PC-3 (cell line): ENCODE data around the gene SERGEF. TPM values are rescaled to one million over a fixed set of nuclear protein-coding genes. Genes with fewer than 3 reads are reported as not detected.

ENCODE experiments used
- ATAC-seq: fragments of 200-7000 bp; cut with Tn5 transposase; 2 replicates; pipeline ENCODE4 v1.9.1; 2020; ENCODE audit warnings: mild to moderate bottlenecking, moderate library complexity
- BruUV-seq: library from RNA; stranded (reverse); fragments of 400-500 nt; replicated peaks from 2 replicates; lab custom pipeline; 2021; lab: Mats Ljungman, UMichigan
- CTCF ChIA-PET: fragments of 300-600 bp; sonication (Branson Sonifier 250); formaldehyde crosslinking; loops from one replicate; lab custom pipeline; 2022; ENCODE audit warnings: antibody characterized with exemption; lab: Charles Lee
- POLR2A ChIA-PET: fragments of 300-600 bp; sonication (Branson Sonifier 250); formaldehyde crosslinking; loops from one replicate; lab custom pipeline; 2022; ENCODE audit warnings: antibody characterized with exemption; ENCODE audit not compliant: unreplicated experiment; lab: Charles Lee
- DNase-seq: peaks from one replicate; pipeline ENCODE4 v3.0.0-alpha.2; 2015
- H2AFZ ChIP-seq: fragments of 300-600 bp; sonication (generic); 2 replicates; pipeline ENCODE4 v1.6.0; 2016; ENCODE audit warnings: antibody characterized with exemption, low read length
- H3F3A ChIP-seq: fragments of 300-600 bp; sonication (generic); one replicate; pipeline ENCODE4 v1.6.0; 2017; ENCODE audit warnings: antibody characterized with exemption, low read length, control low read depth, mild to moderate bottlenecking; ENCODE audit not compliant: unreplicated experiment
- H3K27ac ChIP-seq: fragments of 300-600 bp; sonication (generic); 2 replicates; pipeline ENCODE4 v1.5.1; 2016; ENCODE audit warnings: mild to moderate bottlenecking, low read length
- H3K27me3 ChIP-seq: fragments of 300-600 bp; sonication (generic); 2 replicates; pipeline ENCODE4 v1.6.1; 2016; ENCODE audit warnings: low read length, mixed read lengths
- H3K36me3 ChIP-seq: fragments of 300-600 bp; sonication (generic); 2 replicates; pipeline ENCODE4 v1.6.1; 2016; ENCODE audit warnings: low read depth, mixed run types, low read length, mixed read lengths
- H3K4me1 ChIP-seq: fragments of 300-600 bp; sonication (generic); 2 replicates; pipeline ENCODE4 v1.5.1; 2016; ENCODE audit warnings: low read length; ENCODE audit not compliant: insufficient read depth
- H3K4me2 ChIP-seq: fragments of 300-600 bp; sonication (generic); 2 replicates; pipeline ENCODE4 v1.6.0; 2016; ENCODE audit warnings: low read length
- H3K4me3 ChIP-seq: fragments of 300-600 bp; sonication (generic); 2 replicates; pipeline ENCODE4 v1.5.1; 2016; ENCODE audit warnings: mild to moderate bottlenecking, low read length, mixed read lengths
- H3K79me2 ChIP-seq: fragments of 300-600 bp; sonication (generic); 2 replicates; pipeline ENCODE4 v1.6.1; 2017; ENCODE audit warnings: low read length, mixed read lengths
- H3K9ac ChIP-seq: fragments of 300-600 bp; sonication (generic); 2 replicates; pipeline ENCODE4 v1.6.0; 2016; ENCODE audit warnings: mild to moderate bottlenecking, low read length
- H3K9me2 ChIP-seq: fragments of 300-600 bp; sonication (generic); replicated peaks from 2 replicates; pipeline ENCODE4 v1.6.1; 2016; ENCODE audit warnings: mixed run types, low read length, mixed read lengths
- H3K9me3 ChIP-seq: fragments of 300-600 bp; sonication (generic); 2 replicates; pipeline ENCODE4 v1.6.1; 2016; ENCODE audit warnings: low read length, mixed read lengths
- H4K20me1 ChIP-seq: fragments of 300-600 bp; sonication (generic); 2 replicates; pipeline ENCODE4 v1.6.1; 2016; ENCODE audit warnings: low read length, mixed read lengths
- EZH2 ChIP-seq: fragments of 300-600 bp; sonication (generic); IDR thresholded peaks from one replicate; pipeline ENCODE4 v1.6.1; 2017; ENCODE audit warnings: antibody characterized with exemption, mild to moderate bottlenecking, low read length; ENCODE audit not compliant: unreplicated experiment
- EZH2phosphoT487 ChIP-seq: fragments of 300-600 bp; sonication (generic); IDR thresholded peaks from 2 replicates; pipeline ENCODE4 v1.6.1; 2018; ENCODE audit warnings: mild to moderate bottlenecking, antibody characterized with exemption, low read length, borderline replicate concordance
- intact Hi-C: fragments of 100-400 bp; cut with micrococcal nuclease; formaldehyde crosslinking; loops from 2 replicates; pipeline ENCODE4 v1.9.0; 2023
- total RNA-seq: library from RNA; depleted of rRNA; stranded (reverse); fragments of >200 nt; gene quantifications from 2 replicates; pipeline ENCODE4 v1.2.3, GENCODE V29; 2014; rRNA removed
- TF ChIP-seq, protein P1 (sequence below): fragments of 300-600 bp; sonication (generic); conservative IDR thresholded peaks from 2 replicates; pipeline ENCODE4 v1.5.1; 2017; ENCODE audit warnings: antibody characterized with exemption, low read depth, mild to moderate bottlenecking, low read length

Gene SERGEF
- total RNA-seq, 1 experiment from 2014 or later, result 13.7 TPM

DNA sequence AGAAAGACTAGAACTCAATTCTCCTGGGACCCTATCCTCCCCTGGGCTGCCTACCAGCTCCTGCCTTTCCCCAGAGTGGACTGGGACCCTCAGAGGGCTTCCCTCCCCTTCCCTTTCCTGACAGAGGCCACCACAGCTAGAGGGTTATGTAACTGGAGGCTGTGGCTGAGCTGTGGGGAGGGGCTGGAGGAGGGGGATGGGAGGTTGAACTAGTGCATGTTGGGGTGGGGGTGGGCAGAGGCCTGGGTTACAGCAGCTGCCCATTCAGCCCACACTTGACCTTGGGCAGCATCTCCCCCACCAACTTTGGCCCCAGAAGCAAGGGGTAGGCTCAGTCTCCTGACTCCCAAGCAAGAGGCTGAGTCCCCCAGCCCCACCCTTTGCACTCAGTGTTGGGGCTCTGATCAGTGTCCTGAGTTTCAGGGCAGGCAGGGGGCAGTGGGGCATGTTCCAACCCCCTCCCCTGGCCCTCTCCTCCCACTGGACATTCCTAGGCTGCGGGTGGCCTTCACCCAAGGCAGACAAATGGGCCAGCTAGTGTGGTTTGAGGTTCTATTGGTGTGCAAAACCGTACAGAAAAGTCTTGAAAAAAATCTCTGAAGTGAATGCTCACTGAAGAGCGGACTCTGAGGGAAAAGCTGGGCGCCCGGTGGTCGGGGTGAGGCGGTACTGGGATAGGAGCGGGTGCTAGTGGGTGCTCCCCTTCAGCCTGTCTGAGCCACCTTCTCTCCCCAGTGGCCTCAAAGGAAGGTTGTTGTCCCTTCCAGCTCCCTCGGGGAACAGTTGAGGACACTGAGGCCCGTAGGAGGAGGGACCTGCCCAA, 274.5 kb downstream of the SERGEF start:
- no peaks in the 10 kb centered on the region for H3K9me2 ChIP-seq
- DNase-seq (no peak), ATAC-seq (no peak)
- no peak overlapping the region for H3K4me2 ChIP-seq
- H3K9me3 ChIP-seq, result no peaks in the 10 kb centered on the region
- no peak overlapping the region for H3K4me3 ChIP-seq
- H3K4me1 ChIP-seq, result peaks cover under 1% of the 10 kb centered on the region
- TF ChIP-seq, protein P1, sequence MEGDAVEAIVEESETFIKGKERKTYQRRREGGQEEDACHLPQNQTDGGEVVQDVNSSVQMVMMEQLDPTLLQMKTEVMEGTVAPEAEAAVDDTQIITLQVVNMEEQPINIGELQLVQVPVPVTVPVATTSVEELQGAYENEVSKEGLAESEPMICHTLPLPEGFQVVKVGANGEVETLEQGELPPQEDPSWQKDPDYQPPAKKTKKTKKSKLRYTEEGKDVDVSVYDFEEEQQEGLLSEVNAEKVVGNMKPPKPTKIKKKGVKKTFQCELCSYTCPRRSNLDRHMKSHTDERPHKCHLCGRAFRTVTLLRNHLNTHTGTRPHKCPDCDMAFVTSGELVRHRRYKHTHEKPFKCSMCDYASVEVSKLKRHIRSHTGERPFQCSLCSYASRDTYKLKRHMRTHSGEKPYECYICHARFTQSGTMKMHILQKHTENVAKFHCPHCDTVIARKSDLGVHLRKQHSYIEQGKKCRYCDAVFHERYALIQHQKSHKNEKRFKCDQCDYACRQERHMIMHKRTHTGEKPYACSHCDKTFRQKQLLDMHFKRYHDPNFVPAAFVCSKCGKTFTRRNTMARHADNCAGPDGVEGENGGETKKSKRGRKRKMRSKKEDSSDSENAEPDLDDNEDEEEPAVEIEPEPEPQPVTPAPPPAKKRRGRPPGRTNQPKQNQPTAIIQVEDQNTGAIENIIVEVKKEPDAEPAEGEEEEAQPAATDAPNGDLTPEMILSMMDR, result no peak
- TF ChIP-seq EZH2, result no peak
- no peak for TF ChIP-seq EZH2phosphoT487
- no peaks in the 10 kb centered on the region for H3K27me3 ChIP-seq
- no peak overlapping the region for H2AFZ ChIP-seq
- H3K9ac ChIP-seq, result no peak overlapping the region
- BruUV-seq, result no TSS peak
- no peaks in the 10 kb centered on the region for H4K20me1 ChIP-seq
- ChIA-PET POLR2A (no interaction called here), CTCF (no interaction called here)
- intact Hi-C loops, result loop anchor here (10.0 kb wide), 1 partner anchor 166 kb away; no protein-coding TSS in a partner anchor
- no peak overlapping the region for H3K27ac ChIP-seq
- no peaks in the 10 kb centered on the region for H3K36me3 ChIP-seq
- no peaks in the 10 kb centered on the region for H3F3A ChIP-seq
- no peaks in the 10 kb centered on the region for H3K79me2 ChIP-seq

Other genes starting within 250 kb of the SERGEF start
- 0.07 TPM in 1 of 2 replicates, not detected in the other for gene TPH1, start 33.2 kb upstream of the SERGEF start, total RNA-seq
- gene SAAL1, start 93.0 kb upstream of the SERGEF start, total RNA-seq, result 21.5 and 25.4 TPM in 2 replicates
- not detected in 2 replicates for gene MRGPRX3, start 119.5 kb upstream of the SERGEF start, total RNA-seq
- not detected in 2 replicates for gene MRGPRX4, start 159.8 kb upstream of the SERGEF start, total RNA-seq
- not detected in 2 replicates for gene SAA4, start 223.8 kb upstream of the SERGEF start, total RNA-seq
- not detected in 2 replicates for gene SAA2, start 235.6 kb upstream of the SERGEF start, total RNA-seq